DND-41 (cell line): ENCODE measurements around the gene PDE1C.

Source experiments
- CTCF ChIP-seq: IDR thresholded peaks from 2 replicates; pipeline ENCODE4 v1.5.1; 2012; ENCODE audit warnings: borderline replicate concordance, low read length, moderate library complexity, mild to moderate bottlenecking; ENCODE audit not compliant: poor library complexity, severe bottlenecking; ENCODE audit errors: extremely low read depth
- EZH2 ChIP-seq: IDR thresholded peaks from 3 replicates; pipeline ENCODE4 v1.6.1; 2012; ENCODE audit warnings: borderline replicate concordance, low read depth, mild to moderate bottlenecking, moderate library complexity, low read length, inconsistent platforms; ENCODE audit not compliant: severe bottlenecking

- no peak for TF ChIP-seq EZH2
- no peak for TF ChIP-seq CTCF
Measured at GRCh38 chr7:32047801-32048200, 22.4 kb downstream of the PDE1C start.
